Endothelial cell of umbilical vein (primary cell): ENCODE data around the gene MEA1. TPM values are rescaled to one million over a fixed set of nuclear protein-coding genes. Genes with fewer than 3 reads are reported as not detected.

Experiments
- BruUV-seq: library from RNA; stranded (reverse); fragments of 400-500 nt; replicated peaks from 2 replicates; lab custom pipeline; 2021; lab: Mats Ljungman, UMichigan
- CTCF ChIA-PET: fragments of 300-600, 350-600 bp; sonication (Branson Sonifier 250); formaldehyde crosslinking; loops from one replicate; lab custom pipeline; 2021; ENCODE audit warnings: antibody characterized with exemption, inconsistent platforms; lab: Charles Lee
- POLR2A ChIA-PET: fragments of 300-600, 350-600 bp; sonication (Branson Sonifier 250); formaldehyde crosslinking; loops from one replicate; lab custom pipeline; 2021; ENCODE audit warnings: antibody characterized with exemption, inconsistent platforms; lab: Charles Lee
- DNase-seq: peaks from one replicate; pipeline ENCODE4 v3.0.0-alpha.2; 2011; ENCODE audit warnings: low read depth, low spot score
- FAIRE-seq: peaks from 2 replicates; lab custom pipeline; 2011; peaks lifted over from hg19 to GRCh38; lab: Jason Lieb, UNC
- H2AFZ ChIP-seq: 2 replicates; pipeline ENCODE4 v1.6.0; 2012; ENCODE audit warnings: low read depth, low read length, control low read depth, inconsistent platforms
- H3K27ac ChIP-seq: 2 replicates; pipeline ENCODE4 v1.5.1; 2011; ENCODE audit warnings: low read depth, mild to moderate bottlenecking, control low read depth, low read length, moderate library complexity; ENCODE audit not compliant: insufficient read depth
- H3K27me3 ChIP-seq, 2 experiments: 2 replicates each; pipeline versions ENCODE4 v1.6.0 to v1.6.1; 2011; ENCODE audit warnings: low read length in 2 of 2, mixed read lengths in 1 of 2; ENCODE audit not compliant: control insufficient read depth in 2 of 2, insufficient read depth in 2 of 2
- H3K36me3 ChIP-seq, 2 experiments: 2 replicates in 1 of 2; 3 replicates in 1 of 2; pipeline ENCODE4 v1.5.1; 2011; ENCODE audit warnings: low read length in 2 of 2, mild to moderate bottlenecking in 1 of 2, moderate library complexity in 1 of 2; ENCODE audit not compliant: control insufficient read depth in 2 of 2, insufficient read depth in 2 of 2; ENCODE audit errors: extremely low read depth in 1 of 2
- H3K4me1 ChIP-seq: 3 replicates; pipeline ENCODE4 v1.5.1; 2011; ENCODE audit warnings: mild to moderate bottlenecking, low read length; ENCODE audit not compliant: control insufficient read depth, insufficient read depth; ENCODE audit errors: extremely low read depth
- H3K4me2 ChIP-seq: 2 replicates; pipeline ENCODE4 v1.6.1; 2011; ENCODE audit warnings: low read length, control low read depth, mixed read lengths; ENCODE audit not compliant: insufficient read depth
- H3K4me3 ChIP-seq, 3 experiments: fragments of 200-600 bp in 1 of 3; sonication (generic), shearing (Covaris generic) in 1 of 3; replicated peaks in 1 of 3; 2 replicates each; pipeline ENCODE4 v1.5.1; 2011 to 2016; ENCODE audit warnings: control low read depth in 3 of 3, low read length in 3 of 3, mild to moderate bottlenecking in 2 of 3, inconsistent platforms in 1 of 3, low read depth in 1 of 3, moderate library complexity in 1 of 3; ENCODE audit not compliant: insufficient read depth in 1 of 3
- H3K79me2 ChIP-seq: 2 replicates; pipeline ENCODE4 v1.6.0; 2012; ENCODE audit warnings: low read length, inconsistent platforms; ENCODE audit not compliant: control insufficient read depth, insufficient read depth
- H3K9ac ChIP-seq: replicated peaks from 2 replicates; pipeline ENCODE3; 2011; ENCODE audit warnings: low read length, control low read depth; ENCODE audit not compliant: insufficient read depth; ENCODE audit errors: extremely low read depth
- H3K9me1 ChIP-seq: replicated peaks from 3 replicates; pipeline ENCODE4 v1.6.0; 2011; ENCODE audit warnings: mild to moderate bottlenecking, low read length; ENCODE audit not compliant: control insufficient read depth, insufficient read depth; ENCODE audit errors: extremely low read depth
- H3K9me3 ChIP-seq: replicated peaks from 2 replicates; pipeline ENCODE4 v1.5.1; 2012; ENCODE audit warnings: low read length, inconsistent platforms; ENCODE audit not compliant: control insufficient read depth, insufficient read depth
- H4K20me1 ChIP-seq: replicated peaks from 2 replicates; pipeline ENCODE3; 2011; ENCODE audit warnings: mild to moderate bottlenecking, low read length; ENCODE audit not compliant: control insufficient read depth, insufficient read depth; ENCODE audit errors: extremely low read depth
- EZH2 ChIP-seq: IDR thresholded peaks from 2 replicates; pipeline ENCODE4 v1.6.1; 2012; ENCODE audit warnings: borderline replicate concordance, low read depth, mild to moderate bottlenecking, moderate library complexity, low read length, inconsistent platforms; ENCODE audit not compliant: severe bottlenecking
- FOS ChIP-seq: IDR thresholded peaks from 2 replicates; pipeline ENCODE4 v1.6.1; 2011; ENCODE audit warnings: mild to moderate bottlenecking, low read length, moderate library complexity, borderline replicate concordance; ENCODE audit not compliant: insufficient read depth
- JUN ChIP-seq: IDR thresholded peaks from 2 replicates; pipeline ENCODE4 v1.6.1; 2011; ENCODE audit warnings: borderline replicate concordance, low read depth; ENCODE audit not compliant: insufficient read length, insufficient read depth
- POLR2AphosphoS5 ChIP-seq: IDR thresholded peaks from 2 replicates; pipeline ENCODE4 v1.6.1; 2012; ENCODE audit warnings: low read depth, mild to moderate bottlenecking, control low read depth, low read length, moderate library complexity; ENCODE audit not compliant: insufficient read depth
- dilution Hi-C: fragments of 300-500 bp; cut with MboI; formaldehyde crosslinking; loops from one replicate; pipeline ENCODE4 v1.15.0; 2019; ENCODE audit warnings: low sequenced_read_pairs; ENCODE audit not compliant: extremely low pct_ligation_motif_present
- intact Hi-C: fragments of 100-400 bp; cut with micrococcal nuclease; formaldehyde crosslinking; loops from one replicate; pipeline ENCODE4 v1.10.0; 2022
- polyA plus RNA-seq, 4 experiments: library from polyadenylated mRNA; depleted of rRNA in 3 of 4; stranded (reverse) in 3 of 4; unstranded in 1 of 4; fragments of >200 nt; gene quantifications; 2 replicates each; pipeline versions ENCODE4 v1.2.1 to v1.2.3, GENCODE V29; 2011 to 2012; ENCODE audit warnings: missing spikeins in 1 of 4
- total RNA-seq: library from RNA; stranded (reverse); gene quantifications from 2 replicates; pipeline ENCODE4 v1.2.3, GENCODE V29; 2021
- TF ChIP-seq, protein P1 (sequence below), 2 donors: IDR thresholded peaks; 1 replicate in 1 of 2; 2 replicates in 1 of 2; pipeline ENCODE4 v1.5.1; 2011; ENCODE audit warnings: low read length in 2 of 2, mild to moderate bottlenecking in 2 of 2, moderate library complexity in 2 of 2, control low read depth in 1 of 2, inconsistent platforms in 1 of 2, low read depth in 1 of 2; ENCODE audit not compliant: insufficient read depth in 1 of 2; ENCODE audit errors: extremely low read depth in 1 of 2

The MEA1 gene
- total and polyA plus RNA-seq, 2 donors (not counting 3 experiments of a cell fraction or from before 2014, with no cell fraction given) = 62.5 to 69.5 TPM

GRCh38 chr6:42988486-42989020 lies 25.2 kb downstream of the MEA1 start:
- POLR2A ChIA-PET = interaction anchor here (0.5 kb wide), 1 partner anchor 13 kb away, joined by 5 read pairs; no protein-coding TSS in a partner anchor

More at GRCh38 chr6:42988486-42989020, 25.2 kb downstream of the MEA1 start:
- Histone ChIP-seq H3K4me2 (no peak overlapping the region), H3K27ac (no peak overlapping the region), H3K27me3 (no peaks in the 10 kb centered on the region), H2AFZ (no peak overlapping the region), H3K4me3 (no peak overlapping the region), H3K9me1 (no peaks in the 10 kb centered on the region), H3K4me1 (peaks cover 20% of the 10 kb centered on the region), H3K79me2 (peaks cover 15% of the 10 kb centered on the region), H3K9me3 (no peaks in the 10 kb centered on the region), H4K20me1 (peaks cover 3% of the 10 kb centered on the region), H3K36me3 (peaks cover 0 to 10% of the 10 kb centered on the region in 2 experiments), H3K9ac (no peak overlapping the region)
- CTCF ChIA-PET = interaction anchor here (1.0 to 1.1 kb wide), 3 partner anchors 8 to 25 kb away, joined by 3 to 4 read pairs (median 3); partner anchors contain the start of genes KLHDC3 and MEA1
- no peak for TF ChIP-seq FOS
- no peak for TF ChIP-seq POLR2AphosphoS5
- TF ChIP-seq, protein P1, sequence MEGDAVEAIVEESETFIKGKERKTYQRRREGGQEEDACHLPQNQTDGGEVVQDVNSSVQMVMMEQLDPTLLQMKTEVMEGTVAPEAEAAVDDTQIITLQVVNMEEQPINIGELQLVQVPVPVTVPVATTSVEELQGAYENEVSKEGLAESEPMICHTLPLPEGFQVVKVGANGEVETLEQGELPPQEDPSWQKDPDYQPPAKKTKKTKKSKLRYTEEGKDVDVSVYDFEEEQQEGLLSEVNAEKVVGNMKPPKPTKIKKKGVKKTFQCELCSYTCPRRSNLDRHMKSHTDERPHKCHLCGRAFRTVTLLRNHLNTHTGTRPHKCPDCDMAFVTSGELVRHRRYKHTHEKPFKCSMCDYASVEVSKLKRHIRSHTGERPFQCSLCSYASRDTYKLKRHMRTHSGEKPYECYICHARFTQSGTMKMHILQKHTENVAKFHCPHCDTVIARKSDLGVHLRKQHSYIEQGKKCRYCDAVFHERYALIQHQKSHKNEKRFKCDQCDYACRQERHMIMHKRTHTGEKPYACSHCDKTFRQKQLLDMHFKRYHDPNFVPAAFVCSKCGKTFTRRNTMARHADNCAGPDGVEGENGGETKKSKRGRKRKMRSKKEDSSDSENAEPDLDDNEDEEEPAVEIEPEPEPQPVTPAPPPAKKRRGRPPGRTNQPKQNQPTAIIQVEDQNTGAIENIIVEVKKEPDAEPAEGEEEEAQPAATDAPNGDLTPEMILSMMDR (IDR thresholded peaks at IDR 0.05; ENCODE audit: extremely low read depth in 1 of 2, insufficient read depth in 1 of 2, low read depth in 1 of 2, low read length in 2 of 2) = no peak
- TF ChIP-seq EZH2 = no peak
- TF ChIP-seq JUN = no peak
- intact Hi-C loops (no loop called here), dilution Hi-C loops (no loop called here)
- no TSS peak for BruUV-seq
- peak; percentile 68 for DNase-seq
- FAIRE-seq = peak; percentile 73
